Body of pancreas (tissue), 4 donors: Measurements from ENCODE around the gene NIPAL4. TPM values are rescaled to one million over a fixed set of nuclear protein-coding genes. Genes with fewer than 3 reads are reported as not detected.

Experiments used
- ATAC-seq: fragments of 150-250 bp; one replicate; pipeline ENCODE4 v1.9.1; 2016
- DNase-seq, 4 donors: peaks; one replicate each; pipeline ENCODE4 v3.0.0-alpha.2; 2019
- H3K27ac ChIP-seq, 4 donors: fragments of 200-600 bp; sonication (generic); 1 replicate in 3 of 4; 2 replicates in 1 of 4; pipeline versions ENCODE4 v1.5.1 to v1.6.1; 2016 to 2019; ENCODE audit warnings: mild to moderate bottlenecking in 1 of 4, mixed read lengths in 1 of 4, moderate library complexity in 1 of 4
- H3K27me3 ChIP-seq, 2 donors: fragments of 200-600 bp; sonication (generic); one replicate each; pipeline ENCODE4 v1.6.0; 2016; ENCODE audit warnings: mild to moderate bottlenecking in 1 of 2
- H3K36me3 ChIP-seq, 2 donors: fragments of 200-600 bp; sonication (generic); replicated peaks in 1 of 2; 2 replicates each; pipeline ENCODE4 v1.5.1; 2016; ENCODE audit warnings: low read depth in 2 of 2; ENCODE audit not compliant: insufficient read depth in 1 of 2
- H3K4me1 ChIP-seq: fragments of 200-600 bp; sonication (generic); one replicate; pipeline ENCODE4 v1.6.0; 2016
- H3K4me3 ChIP-seq, 2 donors: fragments of 200-600 bp; sonication (generic); 1 replicate in 1 of 2; 2 replicates in 1 of 2; pipeline ENCODE4 v1.5.1; 2016 to 2019
- H3K9me3 ChIP-seq, 3 donors: fragments of 200-600 bp; sonication (generic); 1 replicate in 2 of 3; 2 replicates in 1 of 3; pipeline ENCODE4 v1.5.1; 2016
- CTCF ChIP-seq, 7 experiments: fragments of 450-650 bp in 4 of 7; fragments of 200-600 bp in 3 of 7; sonication (generic) in 3 of 7; IDR thresholded peaks; one replicate each; pipeline ENCODE4 v1.5.1; 2016 to 2019; ENCODE audit warnings: antibody characterized with exemption in 7 of 7
- POLR2A ChIP-seq, 3 donors: fragments of 450-650 bp; IDR thresholded peaks; one replicate each; pipeline ENCODE4 v1.6.1; 2016; ENCODE audit warnings: antibody characterized with exemption in 3 of 3, mild to moderate bottlenecking in 2 of 3
- WGBS, 2 donors: methylation state at CpG; one replicate each; pipeline ENCODE4 v1.1.5; 2017; 5-methylcytosine and 5-hydroxymethylcytosine counted together
- intact Hi-C: fragments of 100-400 bp; cut with DNase I; formaldehyde crosslinking; loops from one replicate; pipeline ENCODE4 v1.15.1; 2023
- total RNA-seq, 2 donors: library from RNA; depleted of rRNA; stranded (reverse); fragments of >200 nt; gene quantifications; one replicate each; pipeline ENCODE4 v1.1.0, GENCODE V29; 2016

NIPAL4 gene
- total RNA-seq, 2 donors from 2014 or later = not detected

- no peak for TF ChIP-seq POLR2A (IDR thresholded peaks at IDR 0.05)
- TF ChIP-seq CTCF (IDR thresholded peaks at IDR 0.05) = no peak
- no peak for DNase-seq
These were observed 45.5 kb downstream of the NIPAL4 start for GRCh38 chr5:157505496-157505895.

GRCh38 chr5:157506066-157506590 is 46.1 kb downstream of the NIPAL4 start:
- H3K27ac ChIP-seq = no peak overlapping the region

More at GRCh38 chr5:157505496-157505895, 45.5 kb downstream of the NIPAL4 start:
- Histone ChIP-seq H3K27ac (no peak overlapping the region), H3K27me3 (no peaks in the 10 kb centered on the region), H3K4me1 (no peaks in the 10 kb centered on the region), H3K36me3 (no peaks in the 10 kb centered on the region), H3K4me3 (no peak overlapping the region), H3K9me3 (no peaks in the 10 kb centered on the region)
- intact Hi-C loops = no loop called here
- WGBS, 2 donors = 85 to 100% methylated on average over 1 to 6 of the region's 6 CpGs
- ATAC-seq = no peak

GRCh38 chr5:157506981-157507780 is 47.2 kb downstream of the NIPAL4 start:
- DNase-seq (no peak), ATAC-seq (no peak)
- Histone ChIP-seq H3K9me3 (no peaks in the 10 kb centered on the region), H3K36me3 (no peaks in the 10 kb centered on the region), H3K4me1 (no peaks in the 10 kb centered on the region), H3K27me3 (no peaks in the 10 kb centered on the region), H3K27ac (no peak overlapping the region), H3K4me3 (no peak overlapping the region)
- intact Hi-C loops = no loop called here
- TF ChIP-seq CTCF (IDR thresholded peaks at IDR 0.05) (no peak), POLR2A (IDR thresholded peaks at IDR 0.05) (no peak)
- 84 to 89% methylated on average over 14 of the region's 14 CpGs for WGBS, 2 donors

More at GRCh38 chr5:157506066-157506590, 46.1 kb downstream of the NIPAL4 start:
- no peak for DNase-seq
- Histone ChIP-seq H3K36me3 (no peaks in the 10 kb centered on the region), H3K4me3 (no peak overlapping the region), H3K4me1 (no peaks in the 10 kb centered on the region), H3K27me3 (no peaks in the 10 kb centered on the region), H3K9me3 (no peaks in the 10 kb centered on the region)
- no peak for ATAC-seq
- no peak for TF ChIP-seq POLR2A (IDR thresholded peaks at IDR 0.05)
- TF ChIP-seq CTCF (IDR thresholded peaks at IDR 0.05) = no peak
- intact Hi-C loops = no loop called here
- WGBS, 2 donors = 62 to 74% methylated on average over 3 of the region's 3 CpGs

GRCh38 chr5:157509093-157509492 is 49.1 kb downstream of the NIPAL4 start:
- TF ChIP-seq POLR2A (IDR thresholded peaks at IDR 0.05) (no peak), CTCF (IDR thresholded peaks at IDR 0.05) (no peak)
- WGBS, 2 donors = 91 to 93% methylated on average over 9 of the region's 9 CpGs
- Histone ChIP-seq H3K4me1 (peaks cover 10% of the 10 kb centered on the region), H3K27ac (no peak overlapping the region), H3K36me3 (no peaks in the 10 kb centered on the region), H3K27me3 (no peaks in the 10 kb centered on the region), H3K4me3 (no peak overlapping the region), H3K9me3 (no peaks in the 10 kb centered on the region)
- no peak for DNase-seq
- intact Hi-C loops = no loop called here
- ATAC-seq = no peak

- Histone ChIP-seq H3K4me1 (peaks cover 10% of the 10 kb centered on the region), H3K36me3 (no peaks in the 10 kb centered on the region), H3K27ac (no peak overlapping the region), H3K27me3 (no peaks in the 10 kb centered on the region), H3K9me3 (no peaks in the 10 kb centered on the region), H3K4me3 (no peak overlapping the region)
- no peak for DNase-seq
- TF ChIP-seq CTCF (IDR thresholded peaks at IDR 0.05) (no peak), POLR2A (IDR thresholded peaks at IDR 0.05) (no peak)
- ATAC-seq = no peak
- intact Hi-C loops = no loop called here
These were observed 49.6 kb downstream of the NIPAL4 start for GRCh38 chr5:157509587-157509986.
